HepG2 (cell line): ENCODE measurements around the gene OPRL1. TPM values are rescaled to one million over a fixed set of nuclear protein-coding genes. Genes with fewer than 3 reads are reported as not detected.

Experiments used
- ATF7 ChIP-seq, 2 experiments: fragments of 450-650 bp in 1 of 2; sonication (generic) in 1 of 2; formaldehyde crosslinking in 1 of 2; IDR thresholded peaks; 2 replicates each; pipeline versions ENCODE4 v1.4.0 to v1.6.1; 2016 to 2020; ENCODE audit warnings: antibody characterized with exemption in 1 of 2, mild to moderate bottlenecking in 1 of 2, missing genetic modification reagents in 1 of 2
- CREM ChIP-seq, 2 experiments: sonication (generic) in 1 of 2; formaldehyde crosslinking in 1 of 2; IDR thresholded peaks; 2 replicates each; pipeline versions ENCODE4 v1.4.0 to v1.6.1; 2016 to 2020; ENCODE audit warnings: antibody characterized with exemption in 1 of 2, mild to moderate bottlenecking in 1 of 2, missing genetic modification reagents in 1 of 2
- JDP2 ChIP-seq: sonication (generic); formaldehyde crosslinking; IDR thresholded peaks from 2 replicates; pipeline ENCODE4 v1.8.1; 2022; ENCODE audit warnings: missing genetic modification reagents, borderline replicate concordance
- PRMT3 ChIP-seq: sonication (generic); formaldehyde crosslinking; IDR thresholded peaks from 2 replicates; pipeline ENCODE4 v1.8.1; 2022; ENCODE audit warnings: low read depth, mild to moderate bottlenecking, moderate library complexity, missing genetic modification reagents, borderline replicate concordance
- RARA ChIP-seq: IDR thresholded peaks from 2 replicates; pipeline ENCODE4 v1.6.1; 2016; ENCODE audit warnings: missing genetic modification reagents, missing compliant biosample characterization
- RELA ChIP-seq: sonication (generic); formaldehyde crosslinking; IDR thresholded peaks from 2 replicates; pipeline ENCODE4 v1.4.0; 2020; ENCODE audit warnings: missing genetic modification reagents
- SALL1 ChIP-seq: sonication (generic); formaldehyde crosslinking; IDR thresholded peaks from 2 replicates; pipeline ENCODE4 v1.8.0; 2022; ENCODE audit warnings: mild to moderate bottlenecking, missing genetic modification reagents
- SCMH1 ChIP-seq: sonication (generic); formaldehyde crosslinking; IDR thresholded peaks from 2 replicates; pipeline ENCODE4 v1.9.0; 2021; ENCODE audit warnings: missing genetic modification reagents, mild to moderate bottlenecking, borderline replicate concordance
- XBP1 ChIP-seq: sonication (generic); formaldehyde crosslinking; IDR thresholded peaks from 2 replicates; pipeline ENCODE4 v1.5.0; 2020; ENCODE audit warnings: missing genetic modification reagents
- ZMYM4 ChIP-seq: sonication (generic); formaldehyde crosslinking; IDR thresholded peaks from 2 replicates; pipeline ENCODE4 v1.8.1; 2023; ENCODE audit warnings: mild to moderate bottlenecking, missing genetic modification reagents
- ZNF20 ChIP-seq: sonication (generic); formaldehyde crosslinking; IDR thresholded peaks from 2 replicates; pipeline ENCODE4 v1.4.0; 2020; ENCODE audit warnings: mild to moderate bottlenecking, moderate library complexity, missing genetic modification reagents
- ZNF468 ChIP-seq: sonication (generic); formaldehyde crosslinking; IDR thresholded peaks from 2 replicates; pipeline ENCODE4 v1.8.0; 2022; ENCODE audit warnings: mild to moderate bottlenecking, moderate library complexity, missing genetic modification reagents
- ZNF674 ChIP-seq: sonication (generic); formaldehyde crosslinking; IDR thresholded peaks from 2 replicates; pipeline ENCODE4 v1.5.0; 2020; ENCODE audit warnings: low read depth, mild to moderate bottlenecking, missing genetic modification reagents
- polyA plus RNA-seq, 8 experiments: library from polyadenylated mRNA; depleted of rRNA in 3 of 8; stranded (reverse) in 7 of 8; unstranded in 1 of 8; fragments of >200 nt; fragmentation: Illumina TruSeq in 4 of 8; extraction: Trizol in 4 of 8; gene quantifications; 2 replicates each; pipeline versions ENCODE4 v1.2.1 to v1.2.3, GENCODE V29; 2011 to 2016; ENCODE audit warnings: low read depth in 4 of 8, missing spikeins in 1 of 8, mixed read lengths in 1 of 8; ENCODE audit not compliant: insufficient read depth in 1 of 8
- total RNA-seq, 5 experiments: library from RNA; depleted of rRNA; stranded (reverse); fragments of >200 nt; fragmentation: Illumina TruSeq; extraction: Trizol; gene quantifications; 2 replicates each; pipeline ENCODE4 v1.2.3, GENCODE V29; 2016; ENCODE audit warnings: low read depth in 1 of 5
- TF ChIP-seq, protein P1 (sequence below): sonication (generic); formaldehyde crosslinking; IDR thresholded peaks from 2 replicates; pipeline ENCODE4 v1.9.0; 2021; ENCODE audit warnings: missing genetic modification reagents, mild to moderate bottlenecking, borderline replicate concordance
- TF ChIP-seq, protein P2 (sequence below): sonication (generic); formaldehyde crosslinking; IDR thresholded peaks from 2 replicates; pipeline ENCODE4 v1.5.1; 2020; ENCODE audit warnings: missing genetic modification reagents, mild to moderate bottlenecking, borderline replicate concordance
- TF ChIP-seq, protein P3 (sequence below): sonication (generic); formaldehyde crosslinking; IDR thresholded peaks from 2 replicates; pipeline ENCODE4 v1.4.0; 2020; ENCODE audit warnings: missing genetic modification reagents, borderline replicate concordance
- TF ChIP-seq, protein P4 (sequence below): sonication (generic); formaldehyde crosslinking; IDR thresholded peaks from 2 replicates; pipeline ENCODE4 v1.5.0; 2020; ENCODE audit warnings: mild to moderate bottlenecking, missing genetic modification reagents, borderline replicate concordance

OPRL1 gene
- total and polyA plus RNA-seq, 2 of the 13 experiments (the other 11 are each of a cell fraction or from before 2014, with no cell fraction given), result 0.35 to 0.71 TPM

DNA sequence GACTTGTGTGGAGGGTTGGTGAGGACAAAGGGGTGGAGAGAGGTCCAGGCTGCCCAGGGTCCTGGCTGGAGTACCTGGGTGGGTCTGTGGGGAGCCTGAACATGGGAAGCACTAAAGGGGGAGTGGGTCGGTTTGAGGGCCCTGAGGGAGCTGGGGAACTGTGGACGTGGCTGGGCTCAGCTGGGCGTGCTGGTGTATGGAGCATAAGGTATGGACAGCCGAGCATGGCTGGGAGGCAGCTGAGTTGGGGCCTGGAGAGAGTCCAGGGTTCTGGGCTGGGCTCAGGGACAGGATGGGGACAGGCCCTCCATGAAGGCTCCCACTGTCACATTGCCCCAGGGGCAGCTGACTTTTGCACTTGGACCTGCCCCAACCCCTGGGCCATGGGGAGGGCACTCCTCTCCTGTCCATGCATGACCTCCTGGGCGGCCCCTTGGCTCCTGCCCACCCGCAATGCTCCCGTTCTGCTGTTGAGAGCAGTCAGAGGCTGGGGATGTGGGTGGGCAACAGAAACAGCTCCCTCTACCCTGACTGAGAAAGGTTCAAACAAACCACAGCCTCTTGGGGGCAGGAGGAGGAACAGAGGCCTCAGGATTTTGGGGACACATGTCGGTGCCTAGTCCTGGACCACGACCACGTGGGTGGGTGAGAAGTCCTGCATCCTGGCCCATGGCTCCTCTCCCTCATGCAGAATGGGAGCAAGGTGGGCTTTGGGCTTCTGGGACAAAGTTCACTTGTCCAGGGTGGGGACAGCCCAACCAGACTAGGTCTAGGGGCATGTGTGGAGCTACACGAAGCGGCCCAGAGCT is 39.4 kb upstream of the OPRL1 start (continued):
- TF ChIP-seq, protein P1, sequence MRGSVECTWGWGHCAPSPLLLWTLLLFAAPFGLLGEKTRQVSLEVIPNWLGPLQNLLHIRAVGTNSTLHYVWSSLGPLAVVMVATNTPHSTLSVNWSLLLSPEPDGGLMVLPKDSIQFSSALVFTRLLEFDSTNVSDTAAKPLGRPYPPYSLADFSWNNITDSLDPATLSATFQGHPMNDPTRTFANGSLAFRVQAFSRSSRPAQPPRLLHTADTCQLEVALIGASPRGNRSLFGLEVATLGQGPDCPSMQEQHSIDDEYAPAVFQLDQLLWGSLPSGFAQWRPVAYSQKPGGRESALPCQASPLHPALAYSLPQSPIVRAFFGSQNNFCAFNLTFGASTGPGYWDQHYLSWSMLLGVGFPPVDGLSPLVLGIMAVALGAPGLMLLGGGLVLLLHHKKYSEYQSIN (CRISPR knock-in tag), result no peak
- TF ChIP-seq ATF7 (IDR thresholded peaks at IDR 0.05) (no peak), ATF7 (CRISPR knock-in tag; IDR thresholded peaks at IDR 0.05) (0 out of 2 replicates have a peak, but pooled peaks have one; percentile 63), ZNF20 (no peak), ZNF674 (CRISPR knock-in tag) (no peak), SCMH1 (no peak), RELA (no peak), PRMT3 (CRISPR knock-in tag) (peak; percentile 38; the same call in 1 of the 2 replicates), XBP1 (CRISPR knock-in tag) (no peak), ZMYM4 (CRISPR knock-in tag) (0 out of 2 replicates have a peak, but pooled peaks have one; percentile 19), JDP2 (no peak), RARA (CRISPR knock-in tag) (peak; percentile 61), CREM (IDR thresholded peaks at IDR 0.05) (peak; percentile 15; the same call in 1 of the 2 replicates), CREM (CRISPR knock-in tag; IDR thresholded peaks at IDR 0.05) (no peak), SALL1 (CRISPR knock-in tag) (peak; percentile 26; the same call in 1 of the 2 replicates), ZNF468 (CRISPR knock-in tag) (peak; percentile 83; the same call in 1 of the 2 replicates)
- TF ChIP-seq, protein P2, sequence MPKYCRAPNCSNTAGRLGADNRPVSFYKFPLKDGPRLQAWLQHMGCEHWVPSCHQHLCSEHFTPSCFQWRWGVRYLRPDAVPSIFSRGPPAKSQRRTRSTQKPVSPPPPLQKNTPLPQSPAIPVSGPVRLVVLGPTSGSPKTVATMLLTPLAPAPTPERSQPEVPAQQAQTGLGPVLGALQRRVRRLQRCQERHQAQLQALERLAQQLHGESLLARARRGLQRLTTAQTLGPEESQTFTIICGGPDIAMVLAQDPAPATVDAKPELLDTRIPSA (CRISPR knock-in tag), result no peak
- TF ChIP-seq, protein P3, sequence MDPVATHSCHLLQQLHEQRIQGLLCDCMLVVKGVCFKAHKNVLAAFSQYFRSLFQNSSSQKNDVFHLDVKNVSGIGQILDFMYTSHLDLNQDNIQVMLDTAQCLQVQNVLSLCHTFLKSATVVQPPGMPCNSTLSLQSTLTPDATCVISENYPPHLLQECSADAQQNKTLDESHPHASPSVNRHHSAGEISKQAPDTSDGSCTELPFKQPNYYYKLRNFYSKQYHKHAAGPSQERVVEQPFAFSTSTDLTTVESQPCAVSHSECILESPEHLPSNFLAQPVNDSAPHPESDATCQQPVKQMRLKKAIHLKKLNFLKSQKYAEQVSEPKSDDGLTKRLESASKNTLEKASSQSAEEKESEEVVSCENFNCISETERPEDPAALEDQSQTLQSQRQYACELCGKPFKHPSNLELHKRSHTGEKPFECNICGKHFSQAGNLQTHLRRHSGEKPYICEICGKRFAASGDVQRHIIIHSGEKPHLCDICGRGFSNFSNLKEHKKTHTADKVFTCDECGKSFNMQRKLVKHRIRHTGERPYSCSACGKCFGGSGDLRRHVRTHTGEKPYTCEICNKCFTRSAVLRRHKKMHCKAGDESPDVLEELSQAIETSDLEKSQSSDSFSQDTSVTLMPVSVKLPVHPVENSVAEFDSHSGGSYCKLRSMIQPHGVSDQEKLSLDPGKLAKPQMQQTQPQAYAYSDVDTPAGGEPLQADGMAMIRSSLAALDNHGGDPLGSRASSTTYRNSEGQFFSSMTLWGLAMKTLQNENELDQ, result peak; percentile 67; the same call in 1 of the 2 replicates
- TF ChIP-seq, protein P4, sequence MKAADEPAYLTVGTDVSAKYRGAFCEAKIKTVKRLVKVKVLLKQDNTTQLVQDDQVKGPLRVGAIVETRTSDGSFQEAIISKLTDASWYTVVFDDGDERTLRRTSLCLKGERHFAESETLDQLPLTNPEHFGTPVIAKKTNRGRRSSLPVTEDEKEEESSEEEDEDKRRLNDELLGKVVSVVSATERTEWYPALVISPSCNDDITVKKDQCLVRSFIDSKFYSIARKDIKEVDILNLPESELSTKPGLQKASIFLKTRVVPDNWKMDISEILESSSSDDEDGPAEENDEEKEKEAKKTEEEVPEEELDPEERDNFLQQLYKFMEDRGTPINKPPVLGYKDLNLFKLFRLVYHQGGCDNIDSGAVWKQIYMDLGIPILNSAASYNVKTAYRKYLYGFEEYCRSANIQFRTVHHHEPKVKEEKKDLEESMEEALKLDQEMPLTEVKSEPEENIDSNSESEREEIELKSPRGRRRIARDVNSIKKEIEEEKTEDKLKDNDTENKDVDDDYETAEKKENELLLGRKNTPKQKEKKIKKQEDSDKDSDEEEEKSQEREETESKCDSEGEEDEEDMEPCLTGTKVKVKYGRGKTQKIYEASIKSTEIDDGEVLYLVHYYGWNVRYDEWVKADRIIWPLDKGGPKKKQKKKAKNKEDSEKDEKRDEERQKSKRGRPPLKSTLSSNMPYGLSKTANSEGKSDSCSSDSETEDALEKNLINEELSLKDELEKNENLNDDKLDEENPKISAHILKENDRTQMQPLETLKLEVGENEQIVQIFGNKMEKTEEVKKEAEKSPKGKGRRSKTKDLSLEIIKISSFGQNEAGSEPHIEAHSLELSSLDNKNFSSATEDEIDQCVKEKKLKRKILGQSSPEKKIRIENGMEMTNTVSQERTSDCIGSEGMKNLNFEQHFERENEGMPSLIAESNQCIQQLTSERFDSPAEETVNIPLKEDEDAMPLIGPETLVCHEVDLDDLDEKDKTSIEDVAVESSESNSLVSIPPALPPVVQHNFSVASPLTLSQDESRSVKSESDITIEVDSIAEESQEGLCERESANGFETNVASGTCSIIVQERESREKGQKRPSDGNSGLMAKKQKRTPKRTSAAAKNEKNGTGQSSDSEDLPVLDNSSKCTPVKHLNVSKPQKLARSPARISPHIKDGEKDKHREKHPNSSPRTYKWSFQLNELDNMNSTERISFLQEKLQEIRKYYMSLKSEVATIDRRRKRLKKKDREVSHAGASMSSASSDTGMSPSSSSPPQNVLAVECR, result 0 out of 2 replicates have a peak, but pooled peaks have one; percentile 45
